H9 (cell line): ENCODE results near the gene KRTAP5-7. TPM values are rescaled to one million over a fixed set of nuclear protein-coding genes. Genes with fewer than 3 reads are reported as not detected.

Experiments
- DNase-seq: peaks from one replicate; pipeline ENCODE4 v3.0.0-alpha.2; 2017
- H2AFZ ChIP-seq: one replicate; pipeline ENCODE4 v1.6.1; 2013; ENCODE audit warnings: mild to moderate bottlenecking, low read length, control low read depth, moderate library complexity
- H2AK5ac ChIP-seq: 2 replicates; pipeline ENCODE4 v1.6.1; 2013; ENCODE audit warnings: low read length, control low read depth, mixed read lengths; ENCODE audit not compliant: insufficient read length
- H2BK120ac ChIP-seq: one replicate; pipeline ENCODE4 v1.6.1; 2013; ENCODE audit warnings: low read depth, mild to moderate bottlenecking, low read length, control low read depth, inconsistent platforms; ENCODE audit not compliant: poor library complexity, severe bottlenecking
- H2BK12ac ChIP-seq: 2 replicates; pipeline ENCODE4 v1.6.1; 2013; ENCODE audit warnings: low read length, control low read depth, mixed read lengths, low read depth; ENCODE audit not compliant: insufficient read length
- H2BK15ac ChIP-seq: 2 replicates; pipeline ENCODE4 v1.6.1; 2013; ENCODE audit warnings: low read depth, low read length, control low read depth
- H2BK20ac ChIP-seq: one replicate; pipeline ENCODE4 v1.6.1; 2013; ENCODE audit warnings: low read depth, mild to moderate bottlenecking, low read length, control low read depth, inconsistent platforms; ENCODE audit not compliant: poor library complexity, severe bottlenecking
- H2BK5ac ChIP-seq: 2 replicates; pipeline ENCODE4 v1.6.1; 2013; ENCODE audit warnings: low read length, control low read depth, mixed read lengths; ENCODE audit not compliant: insufficient read length
- H3K14ac ChIP-seq: 2 replicates; pipeline ENCODE4 v1.6.1; 2013; ENCODE audit warnings: low read length, control low read depth; ENCODE audit not compliant: insufficient read depth
- H3K18ac ChIP-seq: 2 replicates; pipeline ENCODE4 v1.6.1; 2013; ENCODE audit warnings: low read depth, mild to moderate bottlenecking, mixed read lengths, low read length, control low read depth; ENCODE audit not compliant: insufficient read length
- H3K23ac ChIP-seq: 2 replicates; pipeline ENCODE4 v1.6.1; 2013; ENCODE audit warnings: low read length, control low read depth, mixed read lengths, low read depth; ENCODE audit not compliant: insufficient read length
- H3K23me2 ChIP-seq: 2 replicates; pipeline ENCODE4 v1.6.1; 2013; ENCODE audit warnings: low read depth, mild to moderate bottlenecking, mixed read lengths, low read length, control low read depth; ENCODE audit not compliant: insufficient read length, poor library complexity, severe bottlenecking
- H3K27ac ChIP-seq: 2 replicates; pipeline ENCODE4 v1.5.1; 2013; ENCODE audit warnings: low read length, control low read depth, mixed read lengths, low read depth; ENCODE audit not compliant: insufficient read length
- H3K27me3 ChIP-seq: 2 replicates; pipeline ENCODE4 v1.6.1; 2013; ENCODE audit warnings: low read length, control low read depth, inconsistent platforms; ENCODE audit not compliant: insufficient read depth
- H3K4ac ChIP-seq: 2 replicates; pipeline ENCODE4 v1.6.1; 2013; ENCODE audit warnings: low read depth, mild to moderate bottlenecking, control low read depth, inconsistent platforms, low read length, moderate library complexity
- H3K4me1 ChIP-seq: 2 replicates; pipeline ENCODE4 v1.6.1; 2013; ENCODE audit warnings: low read length, control low read depth, inconsistent platforms; ENCODE audit not compliant: insufficient read depth
- H3K4me2 ChIP-seq: 2 replicates; pipeline ENCODE4 v1.6.1; 2013; ENCODE audit warnings: low read length, control low read depth, mixed read lengths; ENCODE audit not compliant: insufficient read length, insufficient read depth
- H3K56ac ChIP-seq: 2 replicates; pipeline ENCODE4 v1.6.1; 2013; ENCODE audit warnings: low read depth, mild to moderate bottlenecking, mixed read lengths, low read length, control low read depth; ENCODE audit not compliant: insufficient read length
- H3K79me1 ChIP-seq: 2 replicates; pipeline ENCODE4 v1.6.1; 2013; ENCODE audit warnings: low read depth, mild to moderate bottlenecking, moderate library complexity, low read length, control low read depth, inconsistent platforms; ENCODE audit not compliant: insufficient read depth, poor library complexity, severe bottlenecking
- H3K79me2 ChIP-seq: 2 replicates; pipeline ENCODE4 v1.6.1; 2013; ENCODE audit warnings: low read length, control low read depth, inconsistent platforms; ENCODE audit not compliant: insufficient read depth
- H3K9ac ChIP-seq: 2 replicates; pipeline ENCODE4 v1.6.1; 2013; ENCODE audit warnings: low read length, control low read depth, mixed read lengths; ENCODE audit not compliant: insufficient read length; ENCODE audit errors: extremely low read depth
- H3K9me3 ChIP-seq: one replicate; pipeline ENCODE4 v1.6.1; 2013; ENCODE audit warnings: low read depth, low read length, inconsistent platforms; ENCODE audit not compliant: control insufficient read depth
- H3T11ph ChIP-seq: one replicate; pipeline ENCODE4 v1.6.1; 2013; ENCODE audit warnings: mild to moderate bottlenecking, low read length, control low read depth, inconsistent platforms
- H4K20me1 ChIP-seq: one replicate; pipeline ENCODE4 v1.6.1; 2013; ENCODE audit not compliant: control insufficient read depth, insufficient read length, insufficient read depth
- H4K5ac ChIP-seq: 2 replicates; pipeline ENCODE4 v1.6.1; 2013; ENCODE audit warnings: low read depth, mild to moderate bottlenecking, mixed read lengths, low read length, control low read depth; ENCODE audit not compliant: insufficient read length
- H4K8ac ChIP-seq: replicated peaks from 2 replicates; pipeline ENCODE4 v1.6.1; 2013; ENCODE audit warnings: low read length, control low read depth, mixed read lengths, low read depth; ENCODE audit not compliant: insufficient read length
- H4K91ac ChIP-seq: 2 replicates; pipeline ENCODE4 v1.6.1; 2013; ENCODE audit warnings: low read depth, mild to moderate bottlenecking, moderate library complexity, mixed read lengths, low read length, control low read depth; ENCODE audit not compliant: insufficient read length
- H3K27ac Mint-ChIP-seq, 3 experiments: 2 replicates in 2 of 3; 3 replicates in 1 of 3; pipeline ENCODE4 v1.8.0; 2020 to 2021; ENCODE audit warnings: mixed read lengths in 3 of 3, mild to moderate bottlenecking in 1 of 3, moderate library complexity in 1 of 3
- H3K27me3 Mint-ChIP-seq: 2 replicates; pipeline ENCODE4 v1.8.0; 2021; ENCODE audit warnings: low read depth, mild to moderate bottlenecking, moderate library complexity, mixed read lengths
- H3K36me3 Mint-ChIP-seq, 3 experiments: 2 replicates in 2 of 3; 3 replicates in 1 of 3; pipeline ENCODE4 v1.8.0; 2020 to 2021; ENCODE audit warnings: low read depth in 3 of 3, mixed read lengths in 3 of 3; ENCODE audit not compliant: insufficient read depth in 1 of 3
- H3K4me1 Mint-ChIP-seq, 2 experiments: 2 replicates each; pipeline ENCODE4 v1.8.0; 2020; ENCODE audit warnings: mixed read lengths in 2 of 2
- H3K4me3 Mint-ChIP-seq, 2 experiments: 2 replicates in 1 of 2; 3 replicates in 1 of 2; pipeline ENCODE4 v1.8.0; 2020 to 2021; ENCODE audit warnings: mild to moderate bottlenecking in 2 of 2, mixed read lengths in 2 of 2, moderate library complexity in 1 of 2
- H3K9me3 Mint-ChIP-seq, 2 experiments: 2 replicates in 1 of 2; 3 replicates in 1 of 2; pipeline ENCODE4 v1.8.0; 2020; ENCODE audit warnings: mild to moderate bottlenecking in 2 of 2, mixed read lengths in 2 of 2, moderate library complexity in 1 of 2
- WGBS: extraction: QIAGEN DNeasy Blood & Tissue Kit; methylation state at CpG from one replicate; pipeline ENCODE4 v1.1.7; 2013; ENCODE audit warnings: missing lambda C conversion rate, low lambda C conversion rate, mixed read lengths; ENCODE audit not compliant: insufficient read length; ENCODE audit errors: extremely low coverage; 5-methylcytosine and 5-hydroxymethylcytosine counted together
- total RNA-seq: library from RNA; stranded (reverse); gene quantifications from 2 replicates; pipeline ENCODE4 v1.2.1, GENCODE V29; 2021
- TF ChIP-seq, protein P1 (sequence below): fragments of 200-600 bp; sonication (generic); conservative IDR thresholded peaks from 3 replicates; pipeline ENCODE4 v1.8.0; 2021; ENCODE audit warnings: antibody characterized with exemption, mild to moderate bottlenecking

The KRTAP5-7 gene
- total RNA-seq, 1 experiment from 2014 or later, result not detected

DNA sequence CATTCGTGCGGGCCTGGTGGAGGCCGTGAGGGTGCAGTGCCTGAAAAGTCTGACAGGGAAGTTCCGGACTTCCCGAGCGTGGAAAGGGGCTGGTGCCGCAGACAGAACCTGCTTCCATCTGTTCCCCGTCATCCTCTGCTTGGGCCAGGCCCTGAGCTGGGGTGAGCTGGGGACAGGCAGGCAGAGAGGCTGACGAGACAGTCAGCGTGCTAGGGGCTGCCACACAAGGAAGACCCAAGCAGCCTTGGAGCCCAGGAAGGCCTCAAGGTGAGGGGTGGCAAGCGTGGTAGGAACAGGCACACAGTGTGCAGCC lies 48.6 kb upstream of the KRTAP5-7 start:
- Histone ChIP-seq H2BK20ac (no peak overlapping the region), H2BK5ac (no peak overlapping the region), H3K27me3 (no peaks in the 10 kb centered on the region), H3K18ac (no peak overlapping the region), H3K4ac (no peak overlapping the region), H3T11ph (no peak overlapping the region), H3K23ac (no peak overlapping the region), H3K23me2 (no peaks in the 10 kb centered on the region), H3K79me1 (no peaks in the 10 kb centered on the region), H4K91ac (no peak overlapping the region), H4K5ac (no peak overlapping the region), H3K4me2 (no peak overlapping the region), H3K14ac (no peak overlapping the region), H2AFZ (no peak overlapping the region), H3K27ac (no peak overlapping the region), H4K8ac (no peak overlapping the region), H3K79me2 (no peaks in the 10 kb centered on the region), H3K9ac (no peak overlapping the region), H2BK15ac (no peak overlapping the region), H3K56ac (no peak overlapping the region), H3K9me3 (no peaks in the 10 kb centered on the region), H2BK12ac (no peak overlapping the region), H3K4me1 (no peaks in the 10 kb centered on the region), H4K20me1 (no peaks in the 10 kb centered on the region), H2AK5ac (no peak overlapping the region), H2BK120ac (no peak overlapping the region)
- no peak for DNase-seq
- Mint-ChIP-seq H3K27ac (no peak overlapping the region), H3K36me3 (peaks cover 18 to 72% (median 50%) of the 10 kb centered on the region in 3 experiments; a peak in 6 of 7 replicates), H3K4me3 (no peak overlapping the region), H3K27me3 (no peaks in the 10 kb centered on the region; the same call in 1 of the 2 replicates), H3K4me1 (peaks cover 9 to 14% of the 10 kb centered on the region in 2 experiments), H3K9me3 (no peaks in the 10 kb centered on the region)
- TF ChIP-seq, protein P1, sequence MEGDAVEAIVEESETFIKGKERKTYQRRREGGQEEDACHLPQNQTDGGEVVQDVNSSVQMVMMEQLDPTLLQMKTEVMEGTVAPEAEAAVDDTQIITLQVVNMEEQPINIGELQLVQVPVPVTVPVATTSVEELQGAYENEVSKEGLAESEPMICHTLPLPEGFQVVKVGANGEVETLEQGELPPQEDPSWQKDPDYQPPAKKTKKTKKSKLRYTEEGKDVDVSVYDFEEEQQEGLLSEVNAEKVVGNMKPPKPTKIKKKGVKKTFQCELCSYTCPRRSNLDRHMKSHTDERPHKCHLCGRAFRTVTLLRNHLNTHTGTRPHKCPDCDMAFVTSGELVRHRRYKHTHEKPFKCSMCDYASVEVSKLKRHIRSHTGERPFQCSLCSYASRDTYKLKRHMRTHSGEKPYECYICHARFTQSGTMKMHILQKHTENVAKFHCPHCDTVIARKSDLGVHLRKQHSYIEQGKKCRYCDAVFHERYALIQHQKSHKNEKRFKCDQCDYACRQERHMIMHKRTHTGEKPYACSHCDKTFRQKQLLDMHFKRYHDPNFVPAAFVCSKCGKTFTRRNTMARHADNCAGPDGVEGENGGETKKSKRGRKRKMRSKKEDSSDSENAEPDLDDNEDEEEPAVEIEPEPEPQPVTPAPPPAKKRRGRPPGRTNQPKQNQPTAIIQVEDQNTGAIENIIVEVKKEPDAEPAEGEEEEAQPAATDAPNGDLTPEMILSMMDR, result no peak
- no CpG with 5 or more reads among the region's 11 CpGs for WGBS
